WERI-Rb-1 (cell line): ENCODE data around the gene DBI.

Experiments
- DNase-seq: peaks from one replicate; pipeline ENCODE4 v3.0.0-alpha.2; 2020
- H3K27ac ChIP-seq: fragments of 250-450 bp; sonication (Bioruptor Pico); 2 replicates; pipeline ENCODE4 v1.5.1; 2020; ENCODE audit warnings: mild to moderate bottlenecking, moderate library complexity
- H3K27me3 ChIP-seq: fragments of 250-450 bp; sonication (Bioruptor Pico); 2 replicates; pipeline ENCODE4 v1.5.1; 2021; ENCODE audit warnings: mild to moderate bottlenecking, low read depth, moderate library complexity; ENCODE audit not compliant: insufficient read depth, severe bottlenecking
- H3K36me3 ChIP-seq: fragments of 250-450 bp; sonication (Bioruptor Pico); 2 replicates; pipeline ENCODE4 v1.5.1; 2020; ENCODE audit warnings: mild to moderate bottlenecking, moderate library complexity
- H3K4me3 ChIP-seq: 2 replicates; pipeline ENCODE4 v1.5.1; 2011; ENCODE audit warnings: low read depth, mild to moderate bottlenecking, control low read depth, low read length
- H3K9me3 ChIP-seq: fragments of 250-450 bp; sonication (Bioruptor Pico); 2 replicates; pipeline ENCODE4 v1.5.1; 2021; ENCODE audit warnings: mild to moderate bottlenecking, moderate library complexity; ENCODE audit not compliant: severe bottlenecking
- TF ChIP-seq, protein P1 (sequence below): IDR thresholded peaks from 2 replicates; pipeline ENCODE4 v1.5.1; 2011; ENCODE audit warnings: low read depth, mild to moderate bottlenecking, control low read depth, inconsistent platforms, low read length

Gene DBI

GRCh38 chr2:119408221-119408619 lies 41.4 kb downstream of the DBI start:
- H3K36me3 ChIP-seq: no peaks in the 10 kb centered on the region
- no peak overlapping the region for H3K4me3 ChIP-seq
- H3K27me3 ChIP-seq: no peaks in the 10 kb centered on the region
- DNase-seq: no peak
- H3K9me3 ChIP-seq: no peaks in the 10 kb centered on the region
- TF ChIP-seq, protein P1, sequence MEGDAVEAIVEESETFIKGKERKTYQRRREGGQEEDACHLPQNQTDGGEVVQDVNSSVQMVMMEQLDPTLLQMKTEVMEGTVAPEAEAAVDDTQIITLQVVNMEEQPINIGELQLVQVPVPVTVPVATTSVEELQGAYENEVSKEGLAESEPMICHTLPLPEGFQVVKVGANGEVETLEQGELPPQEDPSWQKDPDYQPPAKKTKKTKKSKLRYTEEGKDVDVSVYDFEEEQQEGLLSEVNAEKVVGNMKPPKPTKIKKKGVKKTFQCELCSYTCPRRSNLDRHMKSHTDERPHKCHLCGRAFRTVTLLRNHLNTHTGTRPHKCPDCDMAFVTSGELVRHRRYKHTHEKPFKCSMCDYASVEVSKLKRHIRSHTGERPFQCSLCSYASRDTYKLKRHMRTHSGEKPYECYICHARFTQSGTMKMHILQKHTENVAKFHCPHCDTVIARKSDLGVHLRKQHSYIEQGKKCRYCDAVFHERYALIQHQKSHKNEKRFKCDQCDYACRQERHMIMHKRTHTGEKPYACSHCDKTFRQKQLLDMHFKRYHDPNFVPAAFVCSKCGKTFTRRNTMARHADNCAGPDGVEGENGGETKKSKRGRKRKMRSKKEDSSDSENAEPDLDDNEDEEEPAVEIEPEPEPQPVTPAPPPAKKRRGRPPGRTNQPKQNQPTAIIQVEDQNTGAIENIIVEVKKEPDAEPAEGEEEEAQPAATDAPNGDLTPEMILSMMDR: no peak
- no peak overlapping the region for H3K27ac ChIP-seq

DNA sequence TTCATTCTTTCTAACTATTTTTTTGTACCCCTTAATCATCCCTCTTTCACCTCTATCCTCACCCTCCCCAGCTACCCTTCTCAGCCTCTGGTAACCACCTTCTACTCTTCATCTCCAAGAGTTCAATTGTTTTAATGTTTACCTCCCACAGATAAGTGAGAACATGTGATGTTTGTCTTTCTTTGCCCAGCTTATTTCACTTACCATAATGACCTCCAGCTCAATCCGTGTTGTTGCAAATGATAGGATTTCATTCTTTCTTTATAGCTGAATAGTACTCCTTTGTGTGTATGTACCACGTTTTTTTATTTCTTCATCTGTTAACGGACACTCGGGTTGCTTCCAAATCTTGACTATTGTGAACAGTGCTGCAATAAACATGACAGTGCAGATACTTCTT lies 42.7 kb downstream of the DBI start:
- H3K27me3 ChIP-seq: no peaks in the 10 kb centered on the region
- TF ChIP-seq, protein P1: no peak
- no peak for DNase-seq
- H3K9me3 ChIP-seq: no peaks in the 10 kb centered on the region
- H3K4me3 ChIP-seq: no peak overlapping the region
- no peaks in the 10 kb centered on the region for H3K36me3 ChIP-seq
- H3K27ac ChIP-seq: no peak overlapping the region

GRCh38 chr2:119414894-119415293 lies 48.1 kb downstream of the DBI start:
- Histone ChIP-seq H3K36me3 (no peaks in the 10 kb centered on the region), H3K9me3 (no peaks in the 10 kb centered on the region), H3K27me3 (no peaks in the 10 kb centered on the region), H3K4me3 (no peak overlapping the region), H3K27ac (no peak overlapping the region)
- DNase-seq: no peak
- TF ChIP-seq, protein P1: no peak

DNA sequence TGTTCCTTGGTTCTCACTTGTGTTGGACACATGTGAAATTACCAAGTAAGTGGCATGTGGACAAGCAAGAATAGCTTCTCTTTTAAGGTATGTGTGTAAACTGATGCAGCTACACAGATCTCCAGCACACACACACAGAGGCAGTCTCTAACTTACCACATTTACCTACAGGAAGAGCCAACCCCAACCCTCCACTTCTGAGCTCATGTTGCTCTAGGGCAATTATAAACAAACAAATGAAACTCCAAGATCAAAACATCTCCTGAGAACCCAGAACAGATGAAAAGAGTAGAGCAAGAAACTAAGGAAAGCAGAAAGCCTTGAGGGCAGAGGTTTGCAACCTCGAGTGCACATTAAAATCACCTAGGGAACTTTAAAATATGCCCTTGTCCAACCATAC lies 48.9 kb downstream of the DBI start:
- Histone ChIP-seq H3K9me3 (no peaks in the 10 kb centered on the region), H3K36me3 (no peaks in the 10 kb centered on the region), H3K4me3 (no peak overlapping the region), H3K27me3 (no peaks in the 10 kb centered on the region), H3K27ac (no peak overlapping the region)
- DNase-seq: no peak
- TF ChIP-seq, protein P1: no peak

DNA sequence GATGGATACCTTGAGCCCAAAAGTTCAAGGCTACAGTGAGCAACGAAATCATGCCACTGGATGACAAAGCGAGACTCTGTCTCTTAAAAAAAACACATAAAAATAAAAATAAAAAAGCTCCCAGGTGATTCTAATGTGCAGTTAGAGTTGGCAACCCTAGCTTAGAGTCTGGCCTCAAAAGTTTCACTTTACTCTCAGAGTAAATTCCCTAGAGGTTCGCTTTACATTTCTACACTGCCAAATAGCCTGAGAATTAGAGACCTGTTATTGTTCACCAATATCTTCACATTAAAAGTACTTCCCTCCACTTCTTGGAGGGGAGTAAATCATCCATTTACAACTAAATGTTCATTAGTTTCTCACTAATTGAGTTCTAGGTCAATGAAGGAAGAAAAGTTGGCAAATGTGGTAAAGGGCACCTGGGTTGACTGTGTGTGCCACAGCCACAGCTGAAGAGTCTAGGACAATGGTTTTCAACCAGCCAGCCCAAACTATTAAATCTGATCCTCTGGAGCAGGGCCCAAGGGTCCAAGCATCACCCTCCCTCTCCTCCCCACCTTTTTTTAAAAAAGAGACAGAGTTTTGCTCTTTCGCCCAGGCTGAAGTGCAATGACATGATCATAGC lies 49.6 kb downstream of the DBI start:
- TF ChIP-seq, protein P1: no peak
- no peaks in the 10 kb centered on the region for H3K9me3 ChIP-seq

GRCh38 chr2:119417908-119418307 lies 51.1 kb downstream of the DBI start:
- Histone ChIP-seq H3K9me3 (no peaks in the 10 kb centered on the region), H3K27me3 (no peaks in the 10 kb centered on the region), H3K36me3 (no peaks in the 10 kb centered on the region), H3K27ac (no peak overlapping the region), H3K4me3 (no peak overlapping the region)
- no peak for DNase-seq
- TF ChIP-seq, protein P1: no peak

More for the DNA sequence above, 49.6 kb downstream of the DBI start:
- Histone ChIP-seq H3K27me3 (no peaks in the 10 kb centered on the region), H3K4me3 (no peak overlapping the region), H3K36me3 (no peaks in the 10 kb centered on the region), H3K27ac (no peak overlapping the region)
- no peak for DNase-seq
